ENCODE measurements around the gene APOC3.

APOC3 gene

GRCh38 chr11:116843661-116844060 is 14.0 kb downstream of the APOC3 start:
- in situ Hi-C loops (cut with HindIII; ENCODE audit: low sequenced_read_pairs) = no loop called here

GRCh38 chr11:116844722-116845121 is 15.0 kb downstream of the APOC3 start:
- in situ Hi-C loops (cut with HindIII; ENCODE audit: low sequenced_read_pairs) = no loop called here

GRCh38 chr11:116847612-116848011 is 17.9 kb downstream of the APOC3 start:
- in situ Hi-C loops (cut with HindIII; ENCODE audit: low sequenced_read_pairs) = no loop called here

GRCh38 chr11:116849060-116849459 is 19.4 kb downstream of the APOC3 start:
- in situ Hi-C loops (cut with HindIII; ENCODE audit: low sequenced_read_pairs) = no loop called here

- in situ Hi-C loops (cut with HindIII; ENCODE audit: low sequenced_read_pairs) = no loop called here
Measured at GRCh38 chr11:116849486-116849885, 19.8 kb downstream of the APOC3 start.

- in situ Hi-C loops (cut with HindIII; ENCODE audit: low sequenced_read_pairs) = loop anchor here (5.0 kb wide), 1 partner anchor 106 kb away; no protein-coding TSS in a partner anchor
Measured at GRCh38 chr11:116851626-116852025, 21.9 kb downstream of the APOC3 start.

GRCh38 chr11:116852261-116853031 is 22.7 kb downstream of the APOC3 start:
- in situ Hi-C loops (cut with HindIII; ENCODE audit: low sequenced_read_pairs) = loop anchor here (5.0 kb wide), 1 partner anchor 105 kb away; no protein-coding TSS in a partner anchor

- in situ Hi-C loops (cut with HindIII; ENCODE audit: low sequenced_read_pairs) = loop anchor here (5.0 kb wide), 1 partner anchor 104 kb away; no protein-coding TSS in a partner anchor
Measured at GRCh38 chr11:116853461-116854073, 23.9 kb downstream of the APOC3 start.

- in situ Hi-C loops (cut with HindIII; ENCODE audit: low sequenced_read_pairs) = no loop called here
Measured at GRCh38 chr11:116855413-116855812, 25.7 kb downstream of the APOC3 start.

- in situ Hi-C loops (cut with HindIII; ENCODE audit: low sequenced_read_pairs) = no loop called here
Measured at GRCh38 chr11:116856423-116856822, 26.7 kb downstream of the APOC3 start.

- in situ Hi-C loops (cut with HindIII; ENCODE audit: low sequenced_read_pairs) = no loop called here
Measured at GRCh38 chr11:116857316-116857715, 27.6 kb downstream of the APOC3 start.

- in situ Hi-C loops (cut with HindIII; ENCODE audit: low sequenced_read_pairs) = no loop called here
Measured at GRCh38 chr11:116857936-116858335, 28.2 kb downstream of the APOC3 start.

- in situ Hi-C loops (cut with HindIII; ENCODE audit: low sequenced_read_pairs) = no loop called here
Measured at GRCh38 chr11:116859175-116859574, 29.5 kb downstream of the APOC3 start.

GRCh38 chr11:116860303-116860702 is 30.6 kb downstream of the APOC3 start:
- in situ Hi-C loops (cut with HindIII; ENCODE audit: low sequenced_read_pairs) = loop anchor here (5.0 kb wide), 1 partner anchor 78 kb away; no protein-coding TSS in a partner anchor

- in situ Hi-C loops (cut with HindIII; ENCODE audit: low sequenced_read_pairs) = loop anchor here (5.0 kb wide), 1 partner anchor 79 kb away; no protein-coding TSS in a partner anchor
Measured at GRCh38 chr11:116861539-116861938, 31.8 kb downstream of the APOC3 start.

GRCh38 chr11:116862185-116862584 is 32.5 kb downstream of the APOC3 start:
- in situ Hi-C loops (cut with HindIII; ENCODE audit: low sequenced_read_pairs) = loop anchor here (5.0 kb wide), 1 partner anchor 80 kb away; no protein-coding TSS in a partner anchor

GRCh38 chr11:116862951-116863350 is 33.2 kb downstream of the APOC3 start:
- in situ Hi-C loops (cut with HindIII; ENCODE audit: low sequenced_read_pairs) = loop anchor here (5.0 kb wide), 1 partner anchor 81 kb away; no protein-coding TSS in a partner anchor

- in situ Hi-C loops (cut with HindIII; ENCODE audit: low sequenced_read_pairs) = loop anchor here (5.0 kb wide), 1 partner anchor 82 kb away; no protein-coding TSS in a partner anchor
Measured at GRCh38 chr11:116864531-116864930, 34.8 kb downstream of the APOC3 start.

- in situ Hi-C loops (cut with HindIII; ENCODE audit: low sequenced_read_pairs) = no loop called here
Measured at GRCh38 chr11:116865696-116866095, 36.0 kb downstream of the APOC3 start.

GRCh38 chr11:116866804-116867455 is 37.2 kb downstream of the APOC3 start:
- in situ Hi-C loops (cut with HindIII; ENCODE audit: low sequenced_read_pairs) = no loop called here

GRCh38 chr11:116867619-116868018 is 37.9 kb downstream of the APOC3 start:
- in situ Hi-C loops (cut with HindIII; ENCODE audit: low sequenced_read_pairs) = no loop called here
